GM12878 (cell line): ENCODE data around the gene PTPRN2. TPM values are rescaled to one million over a fixed set of nuclear protein-coding genes. Genes with fewer than 3 reads are reported as not detected.

ENCODE experiments used
- ATAC-seq: fragments of 200-7000 bp; cut with Tn5 transposase; 3 replicates; pipeline ENCODE4 v1.9.1; 2020; ENCODE audit warnings: mild to moderate bottlenecking, moderate library complexity
- BruUV-seq: library from RNA; stranded (reverse); fragments of 400-500 nt; replicated peaks from 2 replicates; lab custom pipeline; 2021; lab: Mats Ljungman, UMichigan
- CTCF ChIA-PET: fragments of 300-600 bp; sonication (Branson Sonifier 250); formaldehyde crosslinking; extraction: SDS; loops from one replicate; lab custom pipeline; 2021; ENCODE audit warnings: inconsistent platforms; lab: Yijun Ruan, JAX
- POLR2A ChIA-PET: fragments of 350-600 bp; formaldehyde crosslinking; extraction: SDS; loops from one replicate; lab custom pipeline; 2021; ENCODE audit warnings: inconsistent platforms; lab: Charles Lee
- RAD21 ChIA-PET: fragments of 300-600 bp; sonication (Branson Sonifier 250); formaldehyde crosslinking; loops from one replicate; lab custom pipeline; 2023; ENCODE audit warnings: antibody characterized with exemption; ENCODE audit not compliant: unreplicated experiment; lab: Charles Lee
- SMC1A ChIA-PET: fragments of 300-600 bp; sonication (Branson Sonifier 250); formaldehyde crosslinking; loops from one replicate; lab custom pipeline; 2023; ENCODE audit not compliant: unreplicated experiment, uncharacterized antibody; lab: Charles Lee
- DNase-seq: peaks from one replicate; pipeline ENCODE4 v3.0.0-alpha.2; 2011; ENCODE audit warnings: low read depth, low spot score
- FAIRE-seq: peaks from 3 replicates; lab custom pipeline; 2011; peaks lifted over from hg19 to GRCh38; lab: Jason Lieb, UNC
- H2AFZ ChIP-seq: 2 replicates; pipeline ENCODE4 v1.6.0; 2011; ENCODE audit warnings: low read depth, low read length, control low read depth; ENCODE audit not compliant: control insufficient read depth
- H3K27ac ChIP-seq: 2 replicates; pipeline ENCODE4 v1.5.1; 2011; ENCODE audit warnings: control low read depth; ENCODE audit not compliant: control insufficient read depth, insufficient read depth
- H3K27me3 ChIP-seq, 2 experiments: replicated peaks in 1 of 2; 2 replicates each; pipeline versions ENCODE4 v1.6.0 to v1.6.1; 2011; ENCODE audit warnings: low read length in 1 of 2; ENCODE audit not compliant: control insufficient read depth in 2 of 2, insufficient read depth in 2 of 2
- H3K36me3 ChIP-seq, 2 experiments: 2 replicates each; pipeline ENCODE4 v1.5.1; 2011; ENCODE audit warnings: low read length in 1 of 2; ENCODE audit not compliant: control insufficient read depth in 2 of 2, insufficient read depth in 2 of 2
- H3K4me1 ChIP-seq: 2 replicates; pipeline ENCODE4 v1.6.1; 2011; ENCODE audit warnings: mild to moderate bottlenecking, low read length, moderate library complexity, mixed read lengths; ENCODE audit not compliant: control insufficient read depth, insufficient read depth
- H3K4me2 ChIP-seq: 2 replicates; pipeline ENCODE4 v1.6.0; 2011; ENCODE audit warnings: control low read depth; ENCODE audit not compliant: control insufficient read depth, insufficient read depth
- H3K4me3 ChIP-seq: fragments of 200-600 bp; sonication (generic); 2 replicates; pipeline ENCODE4 v1.5.1; 2016
- H3K79me2 ChIP-seq: 2 replicates; pipeline ENCODE4 v1.6.0; 2011; ENCODE audit warnings: low read length; ENCODE audit not compliant: control insufficient read depth, insufficient read depth
- H3K9ac ChIP-seq: 2 replicates; pipeline ENCODE4 v1.8.0; 2011; ENCODE audit warnings: low read length, control low read depth, mixed read lengths; ENCODE audit not compliant: control insufficient read depth, insufficient read depth
- H3K9me3 ChIP-seq: replicated peaks from 3 replicates; pipeline ENCODE4 v1.5.1; 2011; ENCODE audit warnings: mild to moderate bottlenecking, low read length; ENCODE audit not compliant: control insufficient read depth, insufficient read depth
- H4K20me1 ChIP-seq: 2 replicates; pipeline ENCODE4 v1.6.0; 2011; ENCODE audit not compliant: control insufficient read depth, insufficient read depth
- CHD2 ChIP-seq: IDR thresholded peaks from 2 replicates; pipeline ENCODE4 v1.6.1; 2011; ENCODE audit warnings: low read depth, low read length, improper control_type of control experiment, borderline replicate concordance
- DPF2 ChIP-seq: fragments of 450-650 bp; IDR thresholded peaks from 2 replicates; pipeline ENCODE4 v1.6.1; 2017; ENCODE audit warnings: mild to moderate bottlenecking
- EGR1 ChIP-seq, 2 experiments: IDR thresholded peaks; 1 replicate in 1 of 2; 2 replicates in 1 of 2; pipeline ENCODE4 v1.6.1; 2011 to 2012; ENCODE audit warnings: low read depth in 2 of 2, low read length in 2 of 2, borderline replicate concordance in 1 of 2, mild to moderate bottlenecking in 1 of 2, moderate library complexity in 1 of 2
- POU2F2 ChIP-seq: IDR thresholded peaks from 3 replicates; pipeline ENCODE4 v1.6.1; 2011; ENCODE audit warnings: low read depth, mild to moderate bottlenecking, low read length, borderline replicate concordance
- RELA ChIP-seq: fragments of 450-650 bp; IDR thresholded peaks from 2 replicates; pipeline ENCODE4 v1.8.0; 2014; ENCODE audit warnings: borderline replicate concordance; ENCODE audit not compliant: partially characterized antibody
- SUPT20H ChIP-seq: IDR thresholded peaks from 2 replicates; pipeline ENCODE4 v1.6.1; 2011; ENCODE audit warnings: low read depth, mild to moderate bottlenecking, low read length, moderate library complexity, borderline replicate concordance; ENCODE audit not compliant: control insufficient read depth
- TARDBP ChIP-seq: IDR thresholded peaks from 2 replicates; pipeline ENCODE4 v1.6.1; 2016; ENCODE audit warnings: borderline replicate concordance
- TBL1XR1 ChIP-seq: IDR thresholded peaks from 2 replicates; pipeline ENCODE4 v1.6.1; 2012; ENCODE audit warnings: low read depth, low read length, improper control_type of control experiment
- WRNIP1 ChIP-seq: IDR thresholded peaks from 2 replicates; pipeline ENCODE4 v1.6.1; 2011; ENCODE audit warnings: low read depth, low read length, improper control_type of control experiment, borderline replicate concordance
- WGBS: methylation state at CpG from one replicate; pipeline ENCODE4 v1.1.6; 2016; ENCODE audit warnings: low lambda C conversion rate; ENCODE audit not compliant: insufficient replicate concordance, insufficient coverage; ENCODE audit errors: missing lambda C conversion rate; 5-methylcytosine and 5-hydroxymethylcytosine counted together
- in situ Hi-C: fragments of 300-500 bp; cut with MboI; formaldehyde crosslinking; loops from 9 replicates; pipeline ENCODE4 v1.14.3; 2018; ENCODE audit warnings: mixed read lengths
- intact Hi-C: fragments of 100-400 bp; cut with micrococcal nuclease; formaldehyde crosslinking; loops from one replicate; pipeline ENCODE4 v1.14.2; 2022; ENCODE audit not compliant: unreplicated experiment
- polyA plus RNA-seq, 11 experiments: library from polyadenylated mRNA; depleted of rRNA in 4 of 11; unstranded in 6 of 11; stranded (reverse) in 5 of 11; fragments of >200 nt; fragmentation: Nextera tagmentation in 4 of 11; fragmentation: Illumina TruSeq in 1 of 11; extraction: Ambion mirVana in 4 of 11; extraction: Trizol in 1 of 11; gene quantifications; 1 replicate in 1 of 11; 2 replicates in 10 of 11; pipeline versions ENCODE4 v1.2.1 to v1.2.3, GENCODE V29; 2011 to 2016; ENCODE audit warnings: inconsistent platforms in 2 of 11, missing spikeins in 2 of 11, low read depth in 1 of 11
- total RNA-seq, 4 experiments: library from RNA; depleted of rRNA in 3 of 4; stranded (reverse); fragments of >200 nt in 3 of 4; fragmentation: Illumina TruSeq in 1 of 4; extraction: Trizol in 1 of 4; gene quantifications; 2 replicates each; pipeline versions ENCODE4 v1.2.1 to v1.2.3, GENCODE V29; 2013 to 2021
- TF ChIP-seq, protein P1 (sequence below): fragments of 450-650 bp; formaldehyde crosslinking; IDR thresholded peaks from 2 replicates; pipeline ENCODE4 v1.4.0; 2020; ENCODE audit warnings: mild to moderate bottlenecking, moderate library complexity
- TF ChIP-seq, protein P2 (sequence below): fragments of 450-650 bp; IDR thresholded peaks from 2 replicates; pipeline ENCODE4 v1.6.1; 2014; ENCODE audit warnings: mild to moderate bottlenecking
- TF ChIP-seq, protein P3 (sequence below): IDR thresholded peaks from 2 replicates; pipeline ENCODE4 v1.6.1; 2011; ENCODE audit warnings: mild to moderate bottlenecking, low read depth, low read length, moderate library complexity; ENCODE audit not compliant: insufficient replicate concordance
- TF ChIP-seq, protein P4 (sequence below): IDR thresholded peaks from 2 replicates; pipeline ENCODE4 v1.6.1; 2012; ENCODE audit warnings: mild to moderate bottlenecking, low read depth, low read length

Gene PTPRN2
- total and polyA plus RNA-seq, 10 of the 15 experiments (the other 5 are each of a cell fraction or from before 2014, with no cell fraction given): 5.4 TPM; not detected in 9

DNA sequence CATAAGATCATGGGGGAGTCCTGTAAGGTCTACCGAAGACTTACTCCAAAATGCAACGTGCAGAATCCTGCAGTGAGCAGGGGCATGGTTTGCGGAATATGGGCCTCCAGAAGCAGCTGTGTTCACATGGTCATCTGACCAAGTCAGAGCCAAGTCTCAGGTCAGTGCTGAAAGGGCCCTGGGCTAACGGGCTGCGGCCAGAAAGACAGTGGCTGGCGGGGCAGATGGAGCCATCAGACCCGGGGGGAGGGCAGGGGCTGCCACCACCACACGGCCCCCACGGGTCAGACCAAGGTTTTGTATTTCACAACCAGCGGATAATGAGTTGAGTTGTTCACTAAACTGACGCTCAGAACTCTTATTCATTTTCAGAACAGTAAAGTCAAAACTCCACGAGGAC lies 522.3 kb downstream of the PTPRN2 start (continued):
- TF ChIP-seq, protein P1, sequence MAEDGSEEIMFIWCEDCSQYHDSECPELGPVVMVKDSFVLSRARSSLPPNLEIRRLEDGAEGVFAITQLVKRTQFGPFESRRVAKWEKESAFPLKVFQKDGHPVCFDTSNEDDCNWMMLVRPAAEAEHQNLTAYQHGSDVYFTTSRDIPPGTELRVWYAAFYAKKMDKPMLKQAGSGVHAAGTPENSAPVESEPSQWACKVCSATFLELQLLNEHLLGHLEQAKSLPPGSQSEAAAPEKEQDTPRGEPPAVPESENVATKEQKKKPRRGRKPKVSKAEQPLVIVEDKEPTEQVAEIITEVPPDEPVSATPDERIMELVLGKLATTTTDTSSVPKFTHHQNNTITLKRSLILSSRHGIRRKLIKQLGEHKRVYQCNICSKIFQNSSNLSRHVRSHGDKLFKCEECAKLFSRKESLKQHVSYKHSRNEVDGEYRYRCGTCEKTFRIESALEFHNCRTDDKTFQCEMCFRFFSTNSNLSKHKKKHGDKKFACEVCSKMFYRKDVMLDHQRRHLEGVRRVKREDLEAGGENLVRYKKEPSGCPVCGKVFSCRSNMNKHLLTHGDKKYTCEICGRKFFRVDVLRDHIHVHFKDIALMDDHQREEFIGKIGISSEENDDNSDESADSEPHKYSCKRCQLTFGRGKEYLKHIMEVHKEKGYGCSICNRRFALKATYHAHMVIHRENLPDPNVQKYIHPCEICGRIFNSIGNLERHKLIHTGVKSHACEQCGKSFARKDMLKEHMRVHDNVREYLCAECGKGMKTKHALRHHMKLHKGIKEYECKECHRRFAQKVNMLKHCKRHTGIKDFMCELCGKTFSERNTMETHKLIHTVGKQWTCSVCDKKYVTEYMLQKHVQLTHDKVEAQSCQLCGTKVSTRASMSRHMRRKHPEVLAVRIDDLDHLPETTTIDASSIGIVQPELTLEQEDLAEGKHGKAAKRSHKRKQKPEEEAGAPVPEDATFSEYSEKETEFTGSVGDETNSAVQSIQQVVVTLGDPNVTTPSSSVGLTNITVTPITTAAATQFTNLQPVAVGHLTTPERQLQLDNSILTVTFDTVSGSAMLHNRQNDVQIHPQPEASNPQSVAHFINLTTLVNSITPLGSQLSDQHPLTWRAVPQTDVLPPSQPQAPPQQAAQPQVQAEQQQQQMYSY (CRISPR knock-in tag): no peak

DNA sequence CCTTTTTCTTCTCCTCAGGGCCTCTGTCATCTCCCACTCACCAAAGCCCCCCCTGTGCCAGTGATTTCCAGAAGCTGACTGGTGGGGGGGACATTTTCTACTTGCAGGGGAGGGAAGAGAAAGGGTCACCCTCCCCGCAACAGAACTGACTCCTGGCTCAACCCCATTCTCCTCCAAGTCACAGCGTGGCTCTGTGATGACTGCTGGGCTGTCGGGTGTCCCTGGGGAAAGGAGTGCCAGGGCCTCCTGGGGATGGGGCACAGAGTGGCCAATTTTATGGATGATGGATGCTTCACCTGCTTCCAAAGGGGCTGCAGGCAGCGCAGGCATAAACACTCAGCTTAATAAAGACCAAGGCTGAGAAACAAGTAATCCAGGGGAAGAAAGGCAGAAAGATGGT lies 523.0 kb downstream of the PTPRN2 start:
- BruUV-seq: no TSS peak
- ChIA-PET RAD21 (no interaction called here), POLR2A (no interaction called here), CTCF (no interaction called here), SMC1A (no interaction called here)
- Histone ChIP-seq H3K36me3 (no peaks in the 10 kb centered on the region), H3K27me3 (no peaks in the 10 kb centered on the region), H4K20me1 (no peaks in the 10 kb centered on the region), H3K9me3 (peaks cover 2% of the 10 kb centered on the region; the same call in 2 of the 3 replicates), H2AFZ (no peak overlapping the region), H3K9ac (no peak overlapping the region), H3K27ac (no peak overlapping the region), H3K79me2 (no peaks in the 10 kb centered on the region), H3K4me1 (no peaks in the 10 kb centered on the region), H3K4me3 (no peak overlapping the region), H3K4me2 (no peak overlapping the region)
- intact Hi-C loops: no loop called here
- 25% methylated on average over 4 of the region's 4 CpGs for WGBS
- in situ Hi-C loops: no loop called here
- FAIRE-seq (no peak), ATAC-seq (no peak), DNase-seq (no peak)
- TF ChIP-seq RELA: no peak
- TF ChIP-seq EGR1 (IDR thresholded peaks at IDR 0.05; ENCODE audit: borderline replicate concordance in 1 of 2, low read depth in 2 of 2, low read length in 2 of 2): no peak
- TF ChIP-seq CHD2: no peak
- TF ChIP-seq TARDBP: no peak
- TF ChIP-seq, protein P2, sequence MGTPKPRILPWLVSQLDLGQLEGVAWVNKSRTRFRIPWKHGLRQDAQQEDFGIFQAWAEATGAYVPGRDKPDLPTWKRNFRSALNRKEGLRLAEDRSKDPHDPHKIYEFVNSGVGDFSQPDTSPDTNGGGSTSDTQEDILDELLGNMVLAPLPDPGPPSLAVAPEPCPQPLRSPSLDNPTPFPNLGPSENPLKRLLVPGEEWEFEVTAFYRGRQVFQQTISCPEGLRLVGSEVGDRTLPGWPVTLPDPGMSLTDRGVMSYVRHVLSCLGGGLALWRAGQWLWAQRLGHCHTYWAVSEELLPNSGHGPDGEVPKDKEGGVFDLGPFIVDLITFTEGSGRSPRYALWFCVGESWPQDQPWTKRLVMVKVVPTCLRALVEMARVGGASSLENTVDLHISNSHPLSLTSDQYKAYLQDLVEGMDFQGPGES: no peak
- TF ChIP-seq, protein P3, sequence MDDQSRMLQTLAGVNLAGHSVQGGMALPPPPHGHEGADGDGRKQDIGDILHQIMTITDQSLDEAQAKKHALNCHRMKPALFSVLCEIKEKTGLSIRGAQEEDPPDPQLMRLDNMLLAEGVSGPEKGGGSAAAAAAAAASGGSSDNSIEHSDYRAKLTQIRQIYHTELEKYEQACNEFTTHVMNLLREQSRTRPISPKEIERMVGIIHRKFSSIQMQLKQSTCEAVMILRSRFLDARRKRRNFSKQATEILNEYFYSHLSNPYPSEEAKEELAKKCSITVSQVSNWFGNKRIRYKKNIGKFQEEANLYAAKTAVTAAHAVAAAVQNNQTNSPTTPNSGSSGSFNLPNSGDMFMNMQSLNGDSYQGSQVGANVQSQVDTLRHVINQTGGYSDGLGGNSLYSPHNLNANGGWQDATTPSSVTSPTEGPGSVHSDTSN: no peak
- TF ChIP-seq POU2F2: no peak
- TF ChIP-seq DPF2: no peak
- TF ChIP-seq TBL1XR1: no peak
- no peak for TF ChIP-seq WRNIP1
- TF ChIP-seq, protein P4, sequence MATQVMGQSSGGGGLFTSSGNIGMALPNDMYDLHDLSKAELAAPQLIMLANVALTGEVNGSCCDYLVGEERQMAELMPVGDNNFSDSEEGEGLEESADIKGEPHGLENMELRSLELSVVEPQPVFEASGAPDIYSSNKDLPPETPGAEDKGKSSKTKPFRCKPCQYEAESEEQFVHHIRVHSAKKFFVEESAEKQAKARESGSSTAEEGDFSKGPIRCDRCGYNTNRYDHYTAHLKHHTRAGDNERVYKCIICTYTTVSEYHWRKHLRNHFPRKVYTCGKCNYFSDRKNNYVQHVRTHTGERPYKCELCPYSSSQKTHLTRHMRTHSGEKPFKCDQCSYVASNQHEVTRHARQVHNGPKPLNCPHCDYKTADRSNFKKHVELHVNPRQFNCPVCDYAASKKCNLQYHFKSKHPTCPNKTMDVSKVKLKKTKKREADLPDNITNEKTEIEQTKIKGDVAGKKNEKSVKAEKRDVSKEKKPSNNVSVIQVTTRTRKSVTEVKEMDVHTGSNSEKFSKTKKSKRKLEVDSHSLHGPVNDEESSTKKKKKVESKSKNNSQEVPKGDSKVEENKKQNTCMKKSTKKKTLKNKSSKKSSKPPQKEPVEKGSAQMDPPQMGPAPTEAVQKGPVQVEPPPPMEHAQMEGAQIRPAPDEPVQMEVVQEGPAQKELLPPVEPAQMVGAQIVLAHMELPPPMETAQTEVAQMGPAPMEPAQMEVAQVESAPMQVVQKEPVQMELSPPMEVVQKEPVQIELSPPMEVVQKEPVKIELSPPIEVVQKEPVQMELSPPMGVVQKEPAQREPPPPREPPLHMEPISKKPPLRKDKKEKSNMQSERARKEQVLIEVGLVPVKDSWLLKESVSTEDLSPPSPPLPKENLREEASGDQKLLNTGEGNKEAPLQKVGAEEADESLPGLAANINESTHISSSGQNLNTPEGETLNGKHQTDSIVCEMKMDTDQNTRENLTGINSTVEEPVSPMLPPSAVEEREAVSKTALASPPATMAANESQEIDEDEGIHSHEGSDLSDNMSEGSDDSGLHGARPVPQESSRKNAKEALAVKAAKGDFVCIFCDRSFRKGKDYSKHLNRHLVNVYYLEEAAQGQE: no peak
- TF ChIP-seq SUPT20H: no peak
